ENCODE results near the gene CHP1. TPM values are rescaled to one million over a fixed set of nuclear protein-coding genes. Genes with fewer than 3 reads are reported as not detected.
"Not testable (repeated sequence)": the region's sequence is repeated elsewhere in the genome, so short reads cannot be mapped to it uniquely, and the experiment has no call there.

The CHP1 gene
- total RNA-seq, 1 donor from 2014 or later = 71.6 TPM

GRCh38 chr15:41251411-41251810 is 20.3 kb downstream of the CHP1 start:
- no peak for ATAC-seq
- intact Hi-C loops (cut with DNase I) = no loop called here
- no peak for DNase-seq (ENCODE audit: low spot score)

- DNase-seq (ENCODE audit: low spot score) (no peak), ATAC-seq (no peak)
- intact Hi-C loops (cut with DNase I) = no loop called here
Observed at GRCh38 chr15:41254560-41254959, 23.5 kb downstream of the CHP1 start.

- DNase-seq (ENCODE audit: low spot score) = no peak
- intact Hi-C loops (cut with DNase I) = no loop called here
- ATAC-seq = no peak
Observed at GRCh38 chr15:41256103-41256502, 25.0 kb downstream of the CHP1 start.

- ATAC-seq (peak; percentile 69), DNase-seq (ENCODE audit: low spot score) (no peak)
- intact Hi-C loops (cut with DNase I) = no loop called here
Observed at GRCh38 chr15:41256577-41257038, 25.5 kb downstream of the CHP1 start.

- DNase-seq (ENCODE audit: low spot score) (no peak), ATAC-seq (peak; percentile 78)
- intact Hi-C loops (cut with DNase I) = no loop called here
Observed at GRCh38 chr15:41258750-41259471, 27.8 kb downstream of the CHP1 start.

- ATAC-seq (no peak), DNase-seq (ENCODE audit: low spot score) (no peak)
- intact Hi-C loops (cut with DNase I) = no loop called here
Observed at GRCh38 chr15:41259546-41260189, 28.6 kb downstream of the CHP1 start.

GRCh38 chr15:41260924-41261323 is 29.9 kb downstream of the CHP1 start:
- DNase-seq (ENCODE audit: low spot score); intact Hi-C loops (cut with DNase I); ATAC-seq: not testable (repeated sequence)

GRCh38 chr15:41262571-41262970 is 31.5 kb downstream of the CHP1 start:
- intact Hi-C loops (cut with DNase I) = no loop called here
- ATAC-seq (no peak), DNase-seq (ENCODE audit: low spot score) (no peak)

- ATAC-seq = no peak
- intact Hi-C loops (cut with DNase I) = no loop called here
- no peak for DNase-seq (ENCODE audit: low spot score)
Observed at GRCh38 chr15:41263891-41264351, 32.9 kb downstream of the CHP1 start.

- DNase-seq (ENCODE audit: low spot score) = no peak
- ATAC-seq = no peak
- intact Hi-C loops (cut with DNase I) = no loop called here
Observed at GRCh38 chr15:41269887-41270286, 38.8 kb downstream of the CHP1 start.

GRCh38 chr15:41276831-41277230 is 45.8 kb downstream of the CHP1 start:
- intact Hi-C loops (cut with DNase I) = no loop called here
- DNase-seq (ENCODE audit: low spot score) = no peak
- ATAC-seq = no peak

- intact Hi-C loops (cut with DNase I) = no loop called here
- ATAC-seq = no peak
- no peak for DNase-seq (ENCODE audit: low spot score)
Observed at GRCh38 chr15:41278319-41278718, 47.3 kb downstream of the CHP1 start.

- intact Hi-C loops (cut with DNase I) = no loop called here
- no peak for ATAC-seq
Observed at GRCh38 chr15:41279535-41280283, 48.6 kb downstream of the CHP1 start.

GRCh38 chr15:41281236-41281635 is 50.2 kb downstream of the CHP1 start:
- intact Hi-C loops (cut with DNase I) = no loop called here
- DNase-seq (ENCODE audit: low spot score) (no peak), ATAC-seq (no peak)

More at GRCh38 chr15:41279535-41280283, 48.6 kb downstream of the CHP1 start:
- DNase-seq (ENCODE audit: low spot score) = no peak

GRCh38 chr15:41282436-41282835 is 51.4 kb downstream of the CHP1 start:
- ATAC-seq; intact Hi-C loops (cut with DNase I); DNase-seq (ENCODE audit: low spot score): not testable (repeated sequence)

GRCh38 chr15:41282980-41283652 is 52.0 kb downstream of the CHP1 start:
- intact Hi-C loops (cut with DNase I); DNase-seq (ENCODE audit: low spot score); ATAC-seq: not testable (repeated sequence)

GRCh38 chr15:41283653-41284426 is 52.8 kb downstream of the CHP1 start:
- intact Hi-C loops (cut with DNase I) = no loop called here
- peak; percentile 99 for DNase-seq (ENCODE audit: low spot score)
- peak; percentile 100 for ATAC-seq

GRCh38 chr15:41284427-41285177 is 53.5 kb downstream of the CHP1 start:
- DNase-seq (ENCODE audit: low spot score) (no peak), ATAC-seq (no peak)
- intact Hi-C loops (cut with DNase I) = no loop called here

Data from sciatic nerve (tissue), 2 donors.